ENCODE measurements around the gene CLCN2. TPM values are rescaled to one million over a fixed set of nuclear protein-coding genes. Genes with fewer than 3 reads are reported as not detected.
A peak's percentile ranks its signal among the peaks of the same experiment; 100 is the strongest.

CLCN2 gene
- total and polyA plus RNA-seq, 2 of the 8 experiments (the other 6 are each of a cell fraction or from before 2014, with no cell fraction given) = 13.7 to 16.1 TPM

DNA sequence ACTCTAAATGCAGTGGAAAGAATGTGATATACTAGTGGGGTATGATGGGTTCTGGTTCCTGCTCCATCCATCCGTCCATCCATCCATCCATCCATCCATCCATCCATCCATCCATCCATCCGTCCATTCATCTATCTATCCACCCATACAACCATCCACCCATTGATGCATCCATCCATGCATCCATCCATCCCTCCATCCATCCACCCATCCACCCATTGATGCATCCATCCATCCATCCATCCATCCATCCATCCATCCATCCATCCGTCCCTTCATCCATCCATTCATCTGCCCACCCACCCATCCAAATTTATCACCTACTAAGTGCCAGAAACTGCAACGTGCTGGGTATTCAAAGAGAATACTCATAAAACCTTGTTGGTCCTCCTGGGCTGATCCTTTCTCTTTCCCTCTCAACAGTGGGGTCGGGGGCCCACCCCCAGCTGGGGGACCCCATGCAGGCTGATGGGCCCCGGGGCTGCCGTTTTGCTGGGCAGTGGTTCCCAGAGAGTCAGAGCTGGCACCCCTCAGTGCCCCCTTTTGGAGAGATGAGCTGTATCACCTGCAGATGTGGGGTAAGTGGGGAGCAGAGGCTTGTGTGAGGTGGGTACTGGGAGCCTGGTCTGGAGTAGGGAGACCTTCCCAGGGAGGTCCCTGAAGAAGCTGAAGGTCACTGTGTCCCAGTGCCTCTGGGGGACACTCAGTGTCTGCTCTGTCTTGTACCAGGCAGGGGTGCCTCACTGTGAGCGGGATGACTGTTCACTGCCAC, 26.9 kb upstream of the CLCN2 start:
- H3K9ac ChIP-seq (replicated peaks in 1 of 4; ENCODE audit: extremely low read depth in 1 of 4, low read depth in 3 of 4, low read length in 3 of 4) = no peak overlapping the region; a peak in 1 of 7 replicates
- no peak for DNase-seq (ENCODE audit: low read depth in 1 of 2, low spot score in 2 of 2)
- no peaks in the 10 kb centered on the region for H3K79me2 ChIP-seq (ENCODE audit: control insufficient read depth in 1 of 2, insufficient read depth in 2 of 2, low read length in 2 of 2)
- peak overlapping the region; percentile 46; the same call in 1 of the 2 replicates for H2BK15ac ChIP-seq (ENCODE audit: low read length)
- no peak overlapping the region for H2BK12ac ChIP-seq (ENCODE audit: low read depth, low read length)
- H3K79me1 ChIP-seq (ENCODE audit: low read depth, low read length) = no peaks in the 10 kb centered on the region
- peaks cover 0 to 3% (median 0%) of the 10 kb centered on the region in 4 experiments; a peak in 2 of 7 replicates for H3K4me1 ChIP-seq (replicated peaks in 1 of 4; ENCODE audit: control insufficient read depth in 3 of 4, insufficient read depth in 4 of 4, low read length in 3 of 4)
- H4K91ac ChIP-seq (replicated peaks; ENCODE audit: insufficient read length, low read length) = no peak overlapping the region
- H2BK5ac ChIP-seq (ENCODE audit: low read depth, low read length) = no peak overlapping the region
- no peak overlapping the region for H2AK5ac ChIP-seq (ENCODE audit: low read depth, low read length)
- H4K5ac ChIP-seq (ENCODE audit: insufficient read length, low read depth, low read length) = no peak overlapping the region
- no peak overlapping the region for H3K4ac ChIP-seq (replicated peaks; ENCODE audit: insufficient read length, low read depth, low read length)
- 87% methylated on average over 8 of the region's 8 CpGs; no CpG with 5 or more reads in 1 of the 2 experiments for WGBS, 2 experiments (ENCODE audit: extremely low coverage in 1 of 2, insufficient coverage in 1 of 2, insufficient read length in 1 of 2, insufficient replicate concordance in 2 of 2, low coverage in 1 of 2, low lambda C conversion rate in 2 of 2, missing lambda C conversion rate in 1 of 2)
- ChIA-PET CTCF (ENCODE audit: partially characterized antibody) (interaction anchor here (0.7 to 4.2 kb wide), 14 partner anchors 11 to 153 kb away, joined by 3 to 34 read pairs (median 4); partner anchors contain the start of gene THPO), POLR2A (ENCODE audit: partially characterized antibody) (interaction anchor here (1.7 kb wide), 1 partner anchor 29 kb away, joined by 5 read pairs; no protein-coding TSS in a partner anchor)
- H4K20me1 ChIP-seq (replicated peaks in 1 of 2; ENCODE audit: control insufficient read depth in 1 of 2, insufficient read depth in 2 of 2, low read length in 2 of 2) = no peaks in the 10 kb centered on the region
- H3K36me3 ChIP-seq (ENCODE audit: control insufficient read depth in 2 of 4, insufficient read depth in 4 of 4, low read length in 3 of 4) = no peaks in the 10 kb centered on the region
- H3K18ac ChIP-seq (ENCODE audit: extremely low read depth, low read length) = no peak overlapping the region
- no peak overlapping the region for H3K4me3 ChIP-seq (ENCODE audit: extremely low read depth in 1 of 4, insufficient read depth in 2 of 4, low read depth in 3 of 4, low read length in 4 of 4)
- no peak overlapping the region for H3K56ac ChIP-seq (replicated peaks; ENCODE audit: insufficient read length, low read depth, low read length)
- H4K8ac ChIP-seq (ENCODE audit: extremely low read depth, insufficient read depth, low read length) = no peak overlapping the region
- H3K27ac ChIP-seq (ENCODE audit: low read depth, low read length) = no peak overlapping the region
- H3K27me3 ChIP-seq (replicated peaks in 1 of 4; ENCODE audit: control insufficient read depth in 3 of 4, extremely low read depth in 1 of 4, insufficient read depth in 3 of 4, low read length in 3 of 4) = peaks cover 0 to 5% (median 2%) of the 10 kb centered on the region in 4 experiments; a peak in 4 of 7 replicates
- no peak for FAIRE-seq
- no peak overlapping the region for H2AFZ ChIP-seq (ENCODE audit: low read length)
- no peak overlapping the region for H2BK120ac ChIP-seq (replicated peaks; ENCODE audit: low read depth, low read length)
- H2BK20ac ChIP-seq (ENCODE audit: low read length) = no peak overlapping the region
- no peak overlapping the region for H3K14ac ChIP-seq (ENCODE audit: insufficient read length)
- TF ChIP-seq CBX8 (IDR thresholded peaks at IDR 0.05; ENCODE audit: borderline replicate concordance, low read depth, low read length) = no peak
- H3K23me2 ChIP-seq (ENCODE audit: low read depth, low read length) = no peaks in the 10 kb centered on the region
- H3K9me3 ChIP-seq (ENCODE audit: insufficient read depth in 2 of 2, low read depth in 1 of 2, low read length in 1 of 2) = no peaks in the 10 kb centered on the region
- no peak overlapping the region for H3K23ac ChIP-seq (ENCODE audit: insufficient read length)
- no peak overlapping the region for H3K4me2 ChIP-seq (ENCODE audit: insufficient read depth in 1 of 2, low read depth in 2 of 2, low read length in 2 of 2)
